OCI-LY3 (cell line): ENCODE data around the gene PLXNC1.

Source experiments
- H2AFZ ChIP-seq: fragments of 200-600, 300-600 bp; shearing (Covaris generic); 2 replicates; pipeline ENCODE4 v1.6.0; 2014; ENCODE audit warnings: antibody characterized with exemption, low read depth, low read length
- H3K27ac ChIP-seq: fragments of 200-600, 300-600 bp; sonication (generic); 2 replicates; pipeline ENCODE4 v1.5.1; 2014; ENCODE audit warnings: mild to moderate bottlenecking, low read length, moderate library complexity, mixed read lengths
- H3K27me3 ChIP-seq: fragments of 200-600, 300-600 bp; sonication (generic); 2 replicates; pipeline ENCODE4 v1.6.1; 2014; ENCODE audit warnings: low read depth, low read length, mixed read lengths
- H3K36me3 ChIP-seq: fragments of 200-600, 300-600 bp; sonication (generic); replicated peaks from 2 replicates; pipeline ENCODE3; 2014; ENCODE audit warnings: low read depth, low read length, mixed read lengths
- H3K4me1 ChIP-seq: fragments of 300-600, 200-600 bp; sonication (generic); 2 replicates; pipeline ENCODE4 v1.6.1; 2014; ENCODE audit warnings: low read length, mixed read lengths
- H3K4me2 ChIP-seq: fragments of 200-600, 300-600 bp; sonication (generic); 2 replicates; pipeline ENCODE4 v1.6.1; 2014; ENCODE audit warnings: low read length, mixed read lengths
- H3K4me3 ChIP-seq: fragments of 300-600, 200-600 bp; sonication (generic); 2 replicates; pipeline ENCODE4 v1.5.1; 2014; ENCODE audit warnings: antibody characterized with exemption, mild to moderate bottlenecking, low read length, moderate library complexity
- H3K79me2 ChIP-seq: fragments of 300-600, 200-600 bp; shearing (Covaris generic); 2 replicates; pipeline ENCODE4 v1.6.1; 2014; ENCODE audit warnings: mild to moderate bottlenecking, low read length, mixed read lengths
- H3K9ac ChIP-seq: fragments of 300-600, 200-600 bp; shearing (Covaris generic); 2 replicates; pipeline ENCODE4 v1.6.0; 2014; ENCODE audit warnings: mild to moderate bottlenecking, low read length, moderate library complexity
- H3K9me3 ChIP-seq: fragments of 200-600, 300-600 bp; shearing (Covaris generic); 2 replicates; pipeline ENCODE4 v1.6.1; 2014; ENCODE audit warnings: low read length, mixed read lengths; ENCODE audit not compliant: insufficient read depth
- H4K20me1 ChIP-seq: fragments of 200-600, 300-600 bp; sonication (generic); 2 replicates; pipeline ENCODE4 v1.6.1; 2016; ENCODE audit warnings: low read length, mixed read lengths; ENCODE audit not compliant: insufficient read depth
- CTCF ChIP-seq: fragments of 200-600, 300-600 bp; sonication (generic); IDR thresholded peaks from 2 replicates; pipeline ENCODE4 v1.5.1; 2014; ENCODE audit warnings: antibody characterized with exemption, low read length, low read depth
- EZH2phosphoT487 ChIP-seq: fragments of 200-600 bp; shearing (Covaris generic); IDR thresholded peaks from 2 replicates; pipeline ENCODE4 v1.6.1; 2018; ENCODE audit warnings: antibody characterized with exemption, mixed run types, low read depth

Gene PLXNC1

GRCh38 chr12:94182986-94183707 lies 34.8 kb downstream of the PLXNC1 start:
- H3K27ac ChIP-seq, result no peak overlapping the region

GRCh38 chr12:94183708-94184379 lies 35.5 kb downstream of the PLXNC1 start:
- no peaks in the 10 kb centered on the region for H3K9me3 ChIP-seq
- H3K4me1 ChIP-seq, result no peaks in the 10 kb centered on the region
- no peak overlapping the region for H3K27ac ChIP-seq
- H3K4me2 ChIP-seq, result no peak overlapping the region
- peaks cover 19% of the 10 kb centered on the region for H3K27me3 ChIP-seq
- TF ChIP-seq CTCF, result no peak
- no peak for TF ChIP-seq EZH2phosphoT487
- no peak overlapping the region for H2AFZ ChIP-seq
- H3K9ac ChIP-seq, result no peak overlapping the region
- no peaks in the 10 kb centered on the region for H3K79me2 ChIP-seq
- H3K4me3 ChIP-seq, result no peak overlapping the region
- no peaks in the 10 kb centered on the region for H3K36me3 ChIP-seq
- no peaks in the 10 kb centered on the region for H4K20me1 ChIP-seq

More at GRCh38 chr12:94182986-94183707, 34.8 kb downstream of the PLXNC1 start:
- Histone ChIP-seq H3K9ac (no peak overlapping the region), H3K4me1 (no peaks in the 10 kb centered on the region), H3K9me3 (peaks cover under 1% of the 10 kb centered on the region; the same call in 1 of the 2 replicates), H3K4me2 (no peak overlapping the region), H3K27me3 (peaks cover 19% of the 10 kb centered on the region), H3K4me3 (no peak overlapping the region), H3K79me2 (no peaks in the 10 kb centered on the region), H4K20me1 (no peaks in the 10 kb centered on the region), H2AFZ (no peak overlapping the region), H3K36me3 (no peaks in the 10 kb centered on the region)
- TF ChIP-seq EZH2phosphoT487 (no peak), CTCF (no peak)

GRCh38 chr12:94184995-94185719 lies 36.8 kb downstream of the PLXNC1 start:
- H3K27ac ChIP-seq, result no peak overlapping the region
- H3K9ac ChIP-seq, result no peak overlapping the region
- H2AFZ ChIP-seq, result no peak overlapping the region
- TF ChIP-seq EZH2phosphoT487, result no peak
- no peak for TF ChIP-seq CTCF
- H3K4me1 ChIP-seq, result no peaks in the 10 kb centered on the region
- H3K4me3 ChIP-seq, result no peak overlapping the region
- no peaks in the 10 kb centered on the region for H3K79me2 ChIP-seq
- H4K20me1 ChIP-seq, result no peaks in the 10 kb centered on the region
- H3K27me3 ChIP-seq, result peaks cover 19% of the 10 kb centered on the region
- no peak overlapping the region for H3K4me2 ChIP-seq
- H3K36me3 ChIP-seq, result no peaks in the 10 kb centered on the region
- H3K9me3 ChIP-seq, result no peaks in the 10 kb centered on the region

GRCh38 chr12:94185801-94186200 lies 37.4 kb downstream of the PLXNC1 start:
- Histone ChIP-seq H3K4me1 (no peaks in the 10 kb centered on the region), H3K27me3 (peaks cover 19% of the 10 kb centered on the region), H3K4me2 (no peak overlapping the region), H3K79me2 (no peaks in the 10 kb centered on the region), H2AFZ (no peak overlapping the region), H3K36me3 (no peaks in the 10 kb centered on the region), H4K20me1 (no peaks in the 10 kb centered on the region), H3K9me3 (no peaks in the 10 kb centered on the region), H3K27ac (no peak overlapping the region), H3K4me3 (no peak overlapping the region), H3K9ac (no peak overlapping the region)
- TF ChIP-seq EZH2phosphoT487 (no peak), CTCF (no peak)
